HUES64 (cell line): Measurements from ENCODE around the gene ADAMTS17.

Experiments
- H3K27ac ChIP-seq: 2 replicates; pipeline ENCODE4 v1.7.0; 2013; ENCODE audit warnings: low read depth, low read length, inconsistent platforms
- H3K27me3 ChIP-seq: 2 replicates; pipeline ENCODE4 v1.6.1; 2013; ENCODE audit warnings: mild to moderate bottlenecking, low read length; ENCODE audit not compliant: insufficient read depth
- H3K36me3 ChIP-seq: 2 replicates; pipeline ENCODE4 v1.6.1; 2013; ENCODE audit warnings: mild to moderate bottlenecking, low read length; ENCODE audit not compliant: insufficient read depth
- H3K4me1 ChIP-seq: 2 replicates; pipeline ENCODE4 v1.6.1; 2013; ENCODE audit warnings: mild to moderate bottlenecking, low read length, moderate library complexity; ENCODE audit not compliant: insufficient read depth
- H3K4me3 ChIP-seq: 2 replicates; pipeline ENCODE4 v1.5.1; 2013; ENCODE audit warnings: mild to moderate bottlenecking, low read length, moderate library complexity
- H3K9ac ChIP-seq: 2 replicates; pipeline ENCODE4 v1.6.1; 2013; ENCODE audit warnings: mild to moderate bottlenecking, low read depth, low read length
- H3K9me3 ChIP-seq: 2 replicates; pipeline ENCODE4 v1.6.1; 2013; ENCODE audit warnings: low read depth, low read length; ENCODE audit not compliant: insufficient read depth
- WGBS: fragments of 150-250, 120-280 bp; methylation state at CpG from one replicate; pipeline ENCODE4 v1.1.7; 2013; ENCODE audit warnings: missing lambda C conversion rate; 5-methylcytosine and 5-hydroxymethylcytosine counted together

Gene ADAMTS17

DNA sequence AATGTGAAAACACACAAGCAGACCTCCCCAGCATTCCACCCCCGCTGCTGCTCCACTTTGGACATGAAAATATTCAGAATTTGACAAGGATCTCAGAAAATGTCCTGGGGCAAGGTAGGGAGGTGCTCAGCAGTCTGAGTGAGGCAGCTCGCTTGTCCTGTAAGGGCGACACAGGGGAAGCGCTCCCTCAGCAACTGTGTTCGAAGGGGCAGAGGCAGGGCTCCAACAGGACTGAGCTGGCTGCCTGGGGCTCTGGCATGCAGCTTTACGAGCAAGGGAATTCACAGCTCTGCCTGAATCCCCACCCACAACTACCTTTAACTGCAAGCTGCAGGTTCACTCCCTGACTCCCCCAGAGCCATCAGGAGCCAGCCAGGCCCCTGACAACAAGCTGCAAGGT, 321.6 kb downstream of the ADAMTS17 start:
- WGBS: 31% methylated on average over 6 of the region's 6 CpGs
- H3K9me3 ChIP-seq: 0 out of 2 replicates have a peak, but pooled peaks cover 3% of the 10 kb centered on the region

DNA sequence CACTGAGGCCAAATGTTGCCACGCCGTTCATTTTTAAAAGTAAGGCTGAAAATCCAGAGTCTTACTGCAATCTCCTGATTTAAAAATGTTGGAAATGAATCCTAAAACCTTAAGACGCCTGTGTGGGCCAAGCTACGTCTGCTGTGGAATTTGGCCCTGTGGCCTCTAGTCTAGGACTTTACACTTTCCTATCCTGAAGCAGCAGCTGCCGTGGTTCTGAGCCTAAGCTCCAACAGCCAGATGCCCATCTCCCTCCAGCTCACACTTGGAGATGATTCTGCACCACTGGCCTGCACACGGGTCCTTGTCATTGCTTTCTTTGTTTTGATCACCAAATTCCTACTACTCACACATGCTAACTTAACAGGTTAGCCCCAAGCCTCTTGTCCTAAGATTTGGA, 322.2 kb downstream of the ADAMTS17 start:
- Histone ChIP-seq H3K9ac (no peak overlapping the region), H3K4me1 (peaks cover 6% of the 10 kb centered on the region; the same call in 1 of the 2 replicates), H3K27ac (no peak overlapping the region), H3K4me3 (no peak overlapping the region), H3K9me3 (0 out of 2 replicates have a peak, but pooled peaks cover 3% of the 10 kb centered on the region), H3K36me3 (no peaks in the 10 kb centered on the region), H3K27me3 (no peaks in the 10 kb centered on the region)
- WGBS: 87% methylated on average over 6 of the region's 6 CpGs

More for the DNA sequence above, 321.6 kb downstream of the ADAMTS17 start:
- no peak overlapping the region for H3K9ac ChIP-seq
- no peaks in the 10 kb centered on the region for H3K27me3 ChIP-seq
- no peak overlapping the region for H3K27ac ChIP-seq
- H3K4me1 ChIP-seq: peaks cover 6% of the 10 kb centered on the region; the same call in 1 of the 2 replicates
- no peak overlapping the region for H3K4me3 ChIP-seq
- no peaks in the 10 kb centered on the region for H3K36me3 ChIP-seq

DNA sequence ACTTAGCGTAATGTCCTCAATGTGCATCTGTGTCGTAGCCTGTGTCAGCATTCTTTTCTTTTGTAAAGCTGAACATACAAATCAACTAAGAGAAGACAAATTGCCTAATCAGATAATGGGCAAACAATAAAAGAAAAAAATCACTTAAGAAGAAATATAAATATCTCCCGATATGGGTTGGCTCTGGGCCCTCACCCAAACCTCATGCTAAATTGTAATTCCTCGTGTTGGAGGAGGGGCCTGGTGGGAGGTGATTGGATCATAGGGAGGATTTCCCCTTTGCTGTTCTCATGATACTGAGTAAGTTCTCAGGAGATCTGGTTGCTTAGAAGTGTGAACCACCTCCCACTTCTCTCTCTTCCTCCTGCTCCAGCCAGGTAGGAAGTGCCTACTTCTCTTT, 323.6 kb downstream of the ADAMTS17 start:
- H3K27ac ChIP-seq: no peak overlapping the region
- 95% methylated on average over 4 of the region's 4 CpGs for WGBS

DNA sequence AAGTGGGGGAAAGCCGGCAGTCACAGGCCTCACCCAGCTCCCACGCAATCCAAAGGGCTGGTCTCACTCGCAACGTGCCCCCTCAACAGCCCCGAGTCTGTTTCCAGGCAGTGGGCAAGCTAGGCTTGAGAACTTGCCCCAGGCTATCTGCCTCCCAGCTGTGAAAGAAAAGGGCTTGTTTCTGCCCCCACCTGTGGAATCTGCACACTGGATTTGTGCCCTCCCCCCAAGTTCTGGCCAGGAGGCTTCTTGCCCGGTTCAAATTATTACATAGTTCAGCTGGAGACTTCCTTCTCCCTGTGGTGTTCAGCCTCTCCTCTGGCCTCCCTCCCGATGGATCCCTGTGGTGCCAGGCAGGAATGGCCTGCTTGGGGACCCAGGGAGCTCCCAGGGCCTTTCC, 324.6 kb downstream of the ADAMTS17 start:
- 82% methylated on average over 7 of the region's 7 CpGs for WGBS
- Histone ChIP-seq H3K27me3 (no peaks in the 10 kb centered on the region), H3K4me1 (peaks cover 6% of the 10 kb centered on the region; the same call in 1 of the 2 replicates), H3K36me3 (no peaks in the 10 kb centered on the region), H3K4me3 (no peak overlapping the region), H3K9ac (no peak overlapping the region), H3K27ac (no peak overlapping the region), H3K9me3 (0 out of 2 replicates have a peak, but pooled peaks cover 3% of the 10 kb centered on the region)

More for the DNA sequence above, 323.6 kb downstream of the ADAMTS17 start:
- H3K9me3 ChIP-seq: 0 out of 2 replicates have a peak, but pooled peaks cover 3% of the 10 kb centered on the region
- H3K4me3 ChIP-seq: no peak overlapping the region
- no peak overlapping the region for H3K9ac ChIP-seq
- H3K27me3 ChIP-seq: no peaks in the 10 kb centered on the region
- H3K36me3 ChIP-seq: no peaks in the 10 kb centered on the region
- H3K4me1 ChIP-seq: peaks cover 6% of the 10 kb centered on the region; the same call in 1 of the 2 replicates

DNA sequence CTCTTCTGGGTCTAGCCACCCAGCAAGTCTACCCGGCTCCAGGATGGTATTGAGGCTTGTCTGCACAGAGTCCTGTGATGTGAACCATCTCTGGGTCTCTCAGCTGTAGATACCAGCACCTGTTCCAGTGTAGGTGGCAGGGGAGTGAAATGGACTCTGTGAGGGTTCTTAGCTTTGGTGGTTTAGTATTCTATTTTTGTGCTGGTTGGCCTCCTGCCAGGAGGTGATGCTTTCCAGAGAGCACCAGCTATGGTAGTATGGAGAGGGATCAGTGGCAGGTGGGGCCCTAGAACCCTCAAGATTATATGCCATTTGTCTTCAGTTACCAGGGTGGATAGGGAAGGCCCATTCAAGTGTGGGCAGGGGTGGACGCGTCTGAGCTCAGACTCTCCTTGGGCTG, 325.1 kb downstream of the ADAMTS17 start:
- Histone ChIP-seq H3K9me3 (0 out of 2 replicates have a peak, but pooled peaks cover 3% of the 10 kb centered on the region), H3K4me3 (no peak overlapping the region), H3K4me1 (peaks cover 6% of the 10 kb centered on the region; the same call in 1 of the 2 replicates), H3K9ac (no peak overlapping the region), H3K36me3 (no peaks in the 10 kb centered on the region), H3K27ac (no peak overlapping the region), H3K27me3 (no peaks in the 10 kb centered on the region)
- WGBS: 88% methylated on average over 3 of the region's 3 CpGs

DNA sequence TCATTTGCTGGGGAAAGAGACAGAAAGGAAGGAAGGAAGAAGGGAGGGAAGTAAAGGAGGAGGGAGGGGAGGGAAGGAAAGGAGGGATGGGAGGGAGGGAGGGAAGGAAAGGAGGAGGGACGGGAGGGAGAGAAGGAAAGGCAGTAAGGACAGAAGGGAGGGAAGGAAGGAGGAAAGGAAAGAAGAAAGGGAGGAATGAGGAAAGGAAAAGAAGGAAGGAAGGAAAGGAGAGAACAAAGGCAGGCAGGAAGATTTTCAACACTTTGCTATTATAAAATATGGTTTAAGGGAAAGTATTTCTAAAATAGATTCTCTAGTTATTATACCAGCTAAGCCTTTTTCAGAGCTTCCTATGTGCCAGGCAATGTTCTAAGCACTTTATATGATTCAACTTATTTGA, 330.5 kb downstream of the ADAMTS17 start:
- no peak overlapping the region for H3K4me3 ChIP-seq
- no peaks in the 10 kb centered on the region for H3K36me3 ChIP-seq
- H3K27ac ChIP-seq: no peak overlapping the region
- H3K9me3 ChIP-seq: no peaks in the 10 kb centered on the region
- H3K27me3 ChIP-seq: no peaks in the 10 kb centered on the region
- no peak overlapping the region for H3K9ac ChIP-seq
- WGBS: 85% methylated on average over 1 of the region's 1 CpG
- no peaks in the 10 kb centered on the region for H3K4me1 ChIP-seq

DNA sequence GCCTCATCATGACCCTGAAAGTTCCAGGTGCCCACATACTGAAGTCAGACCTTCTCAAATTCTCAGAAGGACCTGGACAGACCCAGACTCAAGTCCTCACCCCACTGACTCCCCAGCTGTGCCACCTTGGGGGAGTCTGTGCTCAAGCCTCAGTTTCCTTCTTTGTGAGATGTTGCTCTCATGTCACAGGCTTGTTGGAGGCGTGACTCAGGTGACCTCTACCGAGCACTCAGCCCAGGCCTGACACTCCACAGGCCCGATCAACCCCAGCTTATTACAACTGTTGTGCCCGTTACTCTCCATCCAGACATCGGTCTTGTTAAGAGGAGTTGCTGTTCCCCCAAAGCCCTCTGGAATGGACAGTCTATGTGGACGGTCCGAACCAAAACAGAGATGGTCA, 332.4 kb downstream of the ADAMTS17 start:
- no peaks in the 10 kb centered on the region for H3K9me3 ChIP-seq
- WGBS: 96% methylated on average over 7 of the region's 7 CpGs
- H3K27ac ChIP-seq: no peak overlapping the region
- H3K4me1 ChIP-seq: no peaks in the 10 kb centered on the region
- H3K9ac ChIP-seq: no peak overlapping the region
- no peaks in the 10 kb centered on the region for H3K36me3 ChIP-seq
- H3K4me3 ChIP-seq: no peak overlapping the region
- H3K27me3 ChIP-seq: no peaks in the 10 kb centered on the region

DNA sequence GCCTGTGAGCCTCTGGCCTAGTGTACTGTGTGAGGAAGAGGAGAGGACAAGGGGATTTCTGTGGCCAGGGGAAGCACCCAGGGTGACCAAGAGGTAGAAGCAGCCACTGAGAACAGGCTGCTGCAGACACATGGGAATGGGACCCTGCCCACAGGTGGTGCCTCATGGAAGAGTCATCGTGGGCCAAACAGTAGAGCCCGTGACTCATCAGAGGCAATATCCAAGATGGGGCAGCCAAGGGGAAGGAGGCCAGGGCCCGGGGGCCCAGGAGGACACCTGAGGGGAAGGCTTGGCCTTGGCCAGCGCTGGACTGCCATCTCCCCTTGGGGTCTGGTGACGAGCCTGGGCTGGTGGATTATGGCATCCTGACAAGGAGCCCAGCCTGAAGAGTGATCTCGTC, 333.5 kb downstream of the ADAMTS17 start:
- no peaks in the 10 kb centered on the region for H3K27me3 ChIP-seq
- 95% methylated on average over 6 of the region's 6 CpGs for WGBS

DNA sequence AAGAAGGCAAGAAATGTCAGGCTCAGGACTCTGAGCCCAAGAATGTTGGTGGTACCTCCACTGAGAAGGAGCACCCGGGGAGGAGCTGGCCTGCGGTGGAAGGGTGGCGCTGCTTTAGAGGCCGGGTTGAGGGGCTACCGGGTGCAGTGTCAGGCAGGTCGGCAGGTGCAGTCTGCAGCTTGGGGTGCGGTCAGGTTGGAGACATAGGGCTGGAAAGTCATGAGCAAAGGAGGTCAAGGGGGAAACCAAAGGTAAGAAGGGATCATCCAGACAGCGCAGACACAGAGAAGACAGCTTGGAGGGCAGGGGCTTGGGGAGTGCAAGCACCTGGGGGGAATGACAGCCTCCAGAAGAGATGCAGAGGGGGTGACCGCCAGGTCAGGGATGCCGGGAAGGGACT, 334.2 kb downstream of the ADAMTS17 start:
- Histone ChIP-seq H3K9me3 (no peaks in the 10 kb centered on the region), H3K27ac (no peak overlapping the region), H3K4me3 (no peak overlapping the region), H3K4me1 (no peaks in the 10 kb centered on the region), H3K36me3 (no peaks in the 10 kb centered on the region), H3K27me3 (no peaks in the 10 kb centered on the region), H3K9ac (no peak overlapping the region)
- WGBS: 94% methylated on average over 10 of the region's 10 CpGs

More for the DNA sequence above, 333.5 kb downstream of the ADAMTS17 start:
- Histone ChIP-seq H3K9me3 (no peaks in the 10 kb centered on the region), H3K4me3 (no peak overlapping the region), H3K27ac (no peak overlapping the region), H3K4me1 (no peaks in the 10 kb centered on the region), H3K9ac (no peak overlapping the region), H3K36me3 (no peaks in the 10 kb centered on the region)

DNA sequence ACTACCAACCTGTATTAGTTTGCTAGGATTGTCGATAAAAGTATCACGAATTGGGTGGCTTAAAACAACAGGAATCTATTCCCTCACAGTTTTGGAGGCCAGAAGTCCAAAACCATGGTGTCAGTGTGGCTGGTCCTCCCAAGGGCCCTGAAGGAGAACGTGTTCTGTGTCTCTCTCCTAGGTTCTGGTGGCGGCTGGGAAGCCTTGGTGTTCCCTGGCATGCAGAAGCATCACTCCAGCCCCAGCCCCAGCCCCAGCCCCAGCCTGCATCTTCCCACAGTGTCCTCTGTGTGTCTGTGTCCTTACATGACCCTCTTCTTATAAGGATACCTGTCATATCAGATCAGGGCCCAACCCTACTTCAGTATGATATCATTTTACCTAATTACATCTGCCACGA, 336.1 kb downstream of the ADAMTS17 start:
- 91% methylated on average over 5 of the region's 5 CpGs for WGBS

DNA sequence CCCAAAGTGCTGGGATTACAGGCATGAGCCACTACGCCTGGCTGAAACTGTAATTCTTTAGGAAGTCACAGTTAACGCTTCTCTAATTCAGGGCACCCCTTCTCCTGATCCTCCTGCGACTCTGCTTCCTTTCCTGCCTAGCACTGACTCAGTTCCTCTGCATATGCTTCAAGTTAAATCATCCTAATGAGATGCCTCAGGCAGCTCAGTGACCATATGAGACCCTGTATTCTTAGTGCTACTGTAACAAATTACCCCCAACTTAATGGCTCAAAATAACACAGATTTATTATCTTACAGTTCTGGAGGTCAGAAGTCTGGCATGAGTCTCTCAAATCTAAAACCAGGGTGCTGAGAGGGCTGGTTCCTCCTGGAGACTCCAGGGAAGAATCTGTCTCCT, 336.8 kb downstream of the ADAMTS17 start:
- H3K4me3 ChIP-seq: no peak overlapping the region
- H3K9ac ChIP-seq: no peak overlapping the region
- H3K9me3 ChIP-seq: no peaks in the 10 kb centered on the region
- no peaks in the 10 kb centered on the region for H3K4me1 ChIP-seq
- H3K27me3 ChIP-seq: no peaks in the 10 kb centered on the region
- H3K27ac ChIP-seq: no peak overlapping the region
- no peaks in the 10 kb centered on the region for H3K36me3 ChIP-seq
- 85% methylated on average over 3 of the region's 3 CpGs for WGBS

More for the DNA sequence above, 336.1 kb downstream of the ADAMTS17 start:
- H3K36me3 ChIP-seq: no peaks in the 10 kb centered on the region
- no peaks in the 10 kb centered on the region for H3K9me3 ChIP-seq
- no peaks in the 10 kb centered on the region for H3K4me1 ChIP-seq
- H3K9ac ChIP-seq: no peak overlapping the region
- H3K4me3 ChIP-seq: no peak overlapping the region
- H3K27ac ChIP-seq: no peak overlapping the region
- no peaks in the 10 kb centered on the region for H3K27me3 ChIP-seq
